ENCODE results near the gene ABTB2. TPM values are rescaled to one million over a fixed set of nuclear protein-coding genes. Genes with fewer than 3 reads are reported as not detected.
"Not testable (repeated sequence)": the region's sequence is repeated elsewhere in the genome, so short reads cannot be mapped to it uniquely, and the experiment has no call there.

The ABTB2 gene
- total RNA-seq (under 1 TPM; 0.55 to 0.81 TPM), total RNA-seq (2.0 to 4.0 reads per million in 2 donors)

DNA sequence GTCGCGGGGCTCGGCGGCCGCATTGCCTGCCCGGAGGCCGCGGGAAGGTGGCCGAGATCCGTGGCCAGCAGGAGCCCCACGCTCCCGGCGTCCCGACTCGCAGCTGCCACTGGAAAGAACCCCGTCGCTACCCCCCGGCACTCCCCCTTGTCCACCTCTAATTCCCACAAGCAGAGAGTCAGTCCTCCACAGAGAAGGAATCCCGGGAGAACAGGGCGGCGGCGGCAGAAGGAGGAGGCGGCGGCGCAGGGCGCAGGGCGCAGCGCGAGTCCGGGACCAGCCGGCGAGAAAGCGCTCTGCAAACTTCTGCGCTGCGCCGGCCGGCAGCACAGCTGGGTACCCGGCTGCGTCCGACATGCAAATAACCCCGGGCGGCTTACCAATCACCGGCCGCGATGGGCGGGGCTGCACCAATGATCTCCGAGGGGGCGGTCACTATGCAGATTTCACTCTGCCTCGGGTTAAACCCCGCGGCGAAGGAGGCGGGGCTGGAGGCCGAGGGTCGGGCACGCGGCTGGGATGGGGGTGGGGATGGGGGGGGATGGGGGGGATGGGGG lies at the start of gene ABTB2:
Gene ABTB2, minus strand, starts transcription at position 310 of the 557 bp plus-strand sequence.
- Mint-ChIP-seq H3K27ac (peak within 1 kb of the TSS; percentile 51), H3K36me3 (ENCODE audit: low read depth) (peaks cover 5% of the 10 kb centered on the region), H3K4me1 (peaks cover 18% of the 10 kb centered on the region), H3K4me3 (peak within 1 kb of the TSS; percentile 97), H3K27me3 (peaks cover 59% of the 10 kb centered on the region)
- peak; percentile 92 for ATAC-seq
- DNase-seq, result peak; percentile 93 to 95 (median 94)
- H3K9me3 ChIP-seq (ENCODE audit: control insufficient read depth, low read length, poor library complexity, severe bottlenecking), result no peaks in the 10 kb centered on the region

GRCh38 chr11:34407121-34407813 lies 49.5 kb upstream of the ABTB2 start:
- peaks cover 43% of the 10 kb centered on the region for H3K27me3 Mint-ChIP-seq
- no peak for DNase-seq
- no peak overlapping the region for H3K27ac Mint-ChIP-seq
- peaks cover 2% of the 10 kb centered on the region for H3K36me3 Mint-ChIP-seq (ENCODE audit: low read depth)
- no peaks in the 10 kb centered on the region for H3K9me3 ChIP-seq (ENCODE audit: control insufficient read depth, low read length, poor library complexity, severe bottlenecking)
- no peak for ATAC-seq
- H3K4me1 Mint-ChIP-seq, result peaks cover 14% of the 10 kb centered on the region
- H3K4me3 Mint-ChIP-seq, result no peak overlapping the region

- Mint-ChIP-seq H3K36me3 (ENCODE audit: low read depth) (peaks cover 2% of the 10 kb centered on the region), H3K4me3 (no peak overlapping the region), H3K4me1 (peaks cover 14% of the 10 kb centered on the region), H3K27ac (no peak overlapping the region), H3K27me3 (peaks cover 43% of the 10 kb centered on the region)
- DNase-seq, result no peak
- no peak for ATAC-seq
- no peaks in the 10 kb centered on the region for H3K9me3 ChIP-seq (ENCODE audit: control insufficient read depth, low read length, poor library complexity, severe bottlenecking)
These were observed 48.6 kb upstream of the ABTB2 start for GRCh38 chr11:34406413-34406812.

- Mint-ChIP-seq H3K27me3 (peaks cover 44% of the 10 kb centered on the region), H3K27ac (no peak overlapping the region), H3K4me1 (peaks cover 14% of the 10 kb centered on the region), H3K4me3 (peak overlapping the region; percentile 67), H3K36me3 (ENCODE audit: low read depth) (peaks cover 2% of the 10 kb centered on the region)
- ATAC-seq (peak; percentile 42), DNase-seq (no peak)
- no peaks in the 10 kb centered on the region for H3K9me3 ChIP-seq (ENCODE audit: control insufficient read depth, low read length, poor library complexity, severe bottlenecking)
These were observed 47.5 kb upstream of the ABTB2 start for GRCh38 chr11:34405079-34405858.

- peak overlapping the region; percentile 67 for H3K4me3 Mint-ChIP-seq
- no peak overlapping the region for H3K27ac Mint-ChIP-seq
- peaks cover 2% of the 10 kb centered on the region for H3K36me3 Mint-ChIP-seq (ENCODE audit: low read depth)
- peaks cover 14% of the 10 kb centered on the region for H3K4me1 Mint-ChIP-seq
- H3K9me3 ChIP-seq (ENCODE audit: control insufficient read depth, low read length, poor library complexity, severe bottlenecking), result no peaks in the 10 kb centered on the region
- no peak for ATAC-seq
- DNase-seq, result no peak
- H3K27me3 Mint-ChIP-seq, result peaks cover 44% of the 10 kb centered on the region
These were observed 46.5 kb upstream of the ABTB2 start for GRCh38 chr11:34404280-34404679.

DNA sequence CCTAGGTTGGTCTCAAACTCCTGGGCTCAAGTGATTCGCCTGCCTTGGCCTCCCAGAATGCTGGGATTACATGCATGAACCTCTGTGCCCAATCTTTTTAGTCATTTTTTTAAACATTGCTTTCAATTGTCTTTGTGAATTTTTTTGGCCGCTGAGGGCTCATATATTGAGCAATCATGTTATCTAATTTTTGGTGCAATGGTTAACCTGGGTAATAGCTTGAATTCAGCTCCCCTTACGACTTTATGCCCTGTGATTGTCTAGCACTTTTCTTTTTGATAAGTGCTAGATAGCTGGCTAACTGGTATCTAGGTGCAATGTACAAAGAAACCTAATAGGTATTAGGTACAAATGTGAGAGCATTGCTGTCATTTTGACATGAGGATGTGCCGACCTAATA lies 45.6 kb upstream of the ABTB2 start:
- H3K9me3 ChIP-seq (ENCODE audit: control insufficient read depth, low read length, poor library complexity, severe bottlenecking), result no peaks in the 10 kb centered on the region
- no peak for DNase-seq
- ATAC-seq, result no peak
- H3K27ac Mint-ChIP-seq, result no peak overlapping the region
- H3K27me3 Mint-ChIP-seq, result peaks cover 38% of the 10 kb centered on the region
- no peak overlapping the region for H3K4me3 Mint-ChIP-seq
- peaks cover 2% of the 10 kb centered on the region for H3K36me3 Mint-ChIP-seq (ENCODE audit: low read depth)
- peaks cover 14% of the 10 kb centered on the region for H3K4me1 Mint-ChIP-seq

DNA sequence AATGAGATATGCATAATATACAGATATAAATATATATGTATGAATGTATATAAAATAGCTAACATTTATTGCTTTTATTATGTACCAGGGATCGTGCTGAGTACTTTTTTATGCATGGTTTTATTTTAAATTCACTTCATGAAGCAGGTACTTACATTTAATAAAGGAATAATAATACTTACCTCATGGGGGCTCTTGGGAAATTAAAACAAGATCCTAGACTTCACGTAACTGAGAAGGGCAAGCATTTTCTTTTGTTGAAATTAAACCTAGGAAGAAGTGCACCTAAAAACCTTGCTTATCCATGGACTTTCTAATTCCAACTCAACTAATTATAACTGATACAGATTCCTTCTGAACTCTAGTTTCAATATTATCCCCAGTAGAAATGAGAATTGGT lies 40.0 kb upstream of the ABTB2 start:
- no peaks in the 10 kb centered on the region for H3K4me1 Mint-ChIP-seq
- no peak overlapping the region for H3K27ac Mint-ChIP-seq
- H3K36me3 Mint-ChIP-seq (ENCODE audit: low read depth), result no peaks in the 10 kb centered on the region
- no peak for DNase-seq
- H3K4me3 Mint-ChIP-seq, result no peak overlapping the region
- no peak for ATAC-seq
- peaks cover 20% of the 10 kb centered on the region for H3K27me3 Mint-ChIP-seq
- no peaks in the 10 kb centered on the region for H3K9me3 ChIP-seq (ENCODE audit: control insufficient read depth, low read length, poor library complexity, severe bottlenecking)

DNA sequence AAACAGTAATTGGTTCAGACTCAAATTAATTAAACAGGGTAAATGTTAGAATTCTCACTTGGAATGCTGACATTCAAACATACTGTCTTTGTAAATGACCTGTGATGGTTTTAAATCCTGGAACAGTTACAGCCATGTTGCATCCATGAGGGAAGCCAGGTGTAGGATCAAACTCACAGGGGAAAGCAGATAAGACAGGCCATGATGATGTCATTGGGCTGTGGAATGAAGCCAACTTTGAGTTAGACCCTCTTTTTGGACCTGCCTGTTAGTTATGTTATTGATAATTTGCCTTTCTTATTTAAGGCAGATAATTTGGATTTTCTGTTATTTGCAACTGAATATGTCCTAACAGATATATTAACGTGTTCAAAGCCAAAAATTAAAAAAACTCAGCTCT lies 39.3 kb upstream of the ABTB2 start:
- ATAC-seq (no peak), DNase-seq (no peak)
- Mint-ChIP-seq H3K36me3 (ENCODE audit: low read depth) (no peaks in the 10 kb centered on the region), H3K27ac (no peak overlapping the region), H3K4me1 (no peaks in the 10 kb centered on the region), H3K27me3 (peaks cover 20% of the 10 kb centered on the region), H3K4me3 (no peak overlapping the region)
- no peaks in the 10 kb centered on the region for H3K9me3 ChIP-seq (ENCODE audit: control insufficient read depth, low read length, poor library complexity, severe bottlenecking)

GRCh38 chr11:34395916-34396550 lies 38.2 kb upstream of the ABTB2 start:
- Mint-ChIP-seq H3K4me1 (no peaks in the 10 kb centered on the region), H3K27ac (no peak overlapping the region), H3K27me3 (peaks cover 20% of the 10 kb centered on the region), H3K4me3 (no peak overlapping the region), H3K36me3 (ENCODE audit: low read depth) (no peaks in the 10 kb centered on the region)
- no peak for DNase-seq
- no peak for ATAC-seq
- H3K9me3 ChIP-seq (ENCODE audit: control insufficient read depth, low read length, poor library complexity, severe bottlenecking), result no peaks in the 10 kb centered on the region

DNA sequence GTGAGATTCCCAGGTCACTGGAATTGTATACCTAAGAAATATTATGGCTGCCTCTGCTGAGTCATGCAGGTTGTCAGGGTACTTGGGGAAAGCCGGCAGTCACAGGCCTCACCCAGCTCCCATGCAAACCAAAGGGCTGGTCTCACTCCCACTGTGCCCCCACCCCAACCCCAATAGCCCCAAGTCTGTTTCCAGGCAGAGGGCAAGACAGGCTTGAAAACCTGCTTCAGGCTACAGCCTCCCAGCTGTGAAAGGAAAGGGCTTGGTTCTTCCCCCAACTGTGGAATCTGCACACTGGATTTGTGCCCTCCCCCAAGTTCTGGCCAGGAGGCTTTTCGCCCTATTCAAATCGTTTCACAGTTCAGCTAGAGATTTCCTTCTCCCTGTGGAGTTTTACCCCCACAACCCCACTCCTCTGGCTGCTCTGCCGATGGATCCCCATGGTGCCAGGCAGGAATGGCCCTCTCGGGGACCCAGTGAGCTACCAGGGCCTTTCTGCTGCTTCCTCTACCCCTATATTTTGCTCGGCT lies 37.0 kb upstream of the ABTB2 start:
- no peaks in the 10 kb centered on the region for H3K9me3 ChIP-seq (ENCODE audit: control insufficient read depth, low read length, poor library complexity, severe bottlenecking)
- ATAC-seq (no peak), DNase-seq (no peak)
- Mint-ChIP-seq H3K4me1 (no peaks in the 10 kb centered on the region), H3K27ac (no peak overlapping the region), H3K4me3 (no peak overlapping the region), H3K36me3 (ENCODE audit: low read depth) (no peaks in the 10 kb centered on the region), H3K27me3 (peaks cover 14% of the 10 kb centered on the region)

DNA sequence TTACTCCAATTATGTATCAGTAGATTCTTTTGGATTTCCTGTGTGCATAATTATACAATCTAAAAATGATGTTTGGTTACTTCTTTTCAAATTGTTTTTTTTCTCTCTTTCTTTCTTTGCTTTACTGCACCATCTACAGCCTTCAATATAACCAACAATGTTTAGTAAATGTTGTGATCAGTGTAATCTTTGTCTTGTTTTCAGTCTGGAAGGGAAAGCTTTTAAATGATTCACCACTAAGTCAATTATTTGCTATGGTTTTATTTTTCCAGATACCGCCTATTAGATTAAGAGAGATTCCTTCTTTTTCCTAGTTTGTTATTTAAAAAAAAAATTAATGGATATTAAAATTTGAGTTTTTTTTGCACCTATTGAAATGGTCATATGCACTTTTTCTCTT lies 29.8 kb upstream of the ABTB2 start:
- Mint-ChIP-seq H3K27me3 (peaks cover 16% of the 10 kb centered on the region), H3K4me1 (no peaks in the 10 kb centered on the region), H3K27ac (no peak overlapping the region), H3K4me3 (no peak overlapping the region), H3K36me3 (ENCODE audit: low read depth) (peaks cover 6% of the 10 kb centered on the region)
- ATAC-seq, result no peak
- no peaks in the 10 kb centered on the region for H3K9me3 ChIP-seq (ENCODE audit: control insufficient read depth, low read length, poor library complexity, severe bottlenecking)
- no peak for DNase-seq

DNA sequence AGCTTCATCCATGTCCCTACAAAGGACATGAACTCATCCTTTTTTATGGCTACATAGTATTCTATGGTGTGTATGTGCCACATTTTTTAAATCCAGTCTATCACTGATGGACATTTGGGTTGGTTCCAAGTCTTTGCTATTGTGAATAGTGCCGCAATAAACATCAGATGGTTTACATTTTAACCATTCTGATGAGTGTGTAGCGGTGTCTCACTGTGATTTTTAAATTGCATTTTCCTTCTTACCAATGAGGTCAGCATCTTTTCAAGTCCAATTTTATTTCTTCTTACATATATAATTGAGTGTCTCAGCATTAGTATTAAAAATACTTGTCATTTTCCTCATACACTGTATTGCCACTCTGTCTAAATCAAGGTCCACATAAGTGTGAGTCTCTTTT lies 28.5 kb upstream of the ABTB2 start:
- DNase-seq; H3K4me1 Mint-ChIP-seq; H3K27ac Mint-ChIP-seq; H3K36me3 Mint-ChIP-seq (ENCODE audit: low read depth); H3K9me3 ChIP-seq (ENCODE audit: control insufficient read depth, low read length, poor library complexity, severe bottlenecking); ATAC-seq; H3K4me3 Mint-ChIP-seq: not testable (repeated sequence)
- peaks cover 16% of the 10 kb centered on the region for H3K27me3 Mint-ChIP-seq
